Loucy (cell line): ENCODE results near the gene OGG1.

Experiments used
- H2AFZ ChIP-seq: fragments of 200-600 bp; sonication (generic); 2 replicates; pipeline ENCODE4 v1.6.0; 2016; ENCODE audit warnings: antibody characterized with exemption, mild to moderate bottlenecking, low read length, moderate library complexity
- H3F3A ChIP-seq: fragments of 200-600 bp; 2 replicates; pipeline ENCODE4 v1.6.0; 2016; ENCODE audit warnings: antibody characterized with exemption, low read depth, mild to moderate bottlenecking
- H3K27me3 ChIP-seq: fragments of 200-600 bp; sonication (generic); 2 replicates; pipeline ENCODE4 v1.6.1; 2014; ENCODE audit warnings: low read length, mild to moderate bottlenecking; ENCODE audit not compliant: insufficient read depth, poor library complexity, severe bottlenecking
- H3K36me3 ChIP-seq: fragments of 200-600 bp; sonication (generic); 2 replicates; pipeline ENCODE4 v1.6.1; 2016; ENCODE audit warnings: low read length; ENCODE audit not compliant: insufficient read depth
- H3K4me1 ChIP-seq: fragments of 200-600 bp; sonication (generic); 2 replicates; pipeline ENCODE4 v1.5.1; 2014; ENCODE audit warnings: low read length, mild to moderate bottlenecking; ENCODE audit not compliant: insufficient read depth, poor library complexity, severe bottlenecking
- H3K4me2 ChIP-seq: fragments of 200-600 bp; sonication (generic); 2 replicates; pipeline ENCODE4 v1.6.0; 2014; ENCODE audit warnings: antibody characterized with exemption, low read length, low read depth, mild to moderate bottlenecking; ENCODE audit not compliant: poor library complexity, severe bottlenecking
- H3K4me3 ChIP-seq: fragments of 200-600 bp; sonication (generic); 2 replicates; pipeline ENCODE4 v1.5.1; 2014; ENCODE audit warnings: low read length, mild to moderate bottlenecking, mixed read lengths; ENCODE audit not compliant: poor library complexity, severe bottlenecking
- H3K79me2 ChIP-seq: fragments of 200-600 bp; sonication (generic); 2 replicates; pipeline ENCODE4 v1.6.1; 2014; ENCODE audit warnings: low read length; ENCODE audit not compliant: insufficient read depth
- H3K9ac ChIP-seq: fragments of 200-600 bp; sonication (generic); 2 replicates; pipeline ENCODE4 v1.6.0; 2014; ENCODE audit warnings: mild to moderate bottlenecking, low read depth, low read length, moderate library complexity; ENCODE audit not compliant: poor library complexity, severe bottlenecking
- H3K9me2 ChIP-seq: fragments of 200-600 bp; sonication (generic); replicated peaks from 2 replicates; pipeline ENCODE4 v1.6.1; 2016; ENCODE audit warnings: low read depth, low read length, mixed read lengths
- H3K9me3 ChIP-seq: fragments of 200-600 bp; sonication (generic); 2 replicates; pipeline ENCODE4 v1.6.1; 2014; ENCODE audit warnings: mild to moderate bottlenecking, antibody characterized with exemption, low read length, low read depth; ENCODE audit not compliant: insufficient read depth
- H4K20me1 ChIP-seq: fragments of 200-600 bp; sonication (generic); 2 replicates; pipeline ENCODE4 v1.6.0; 2014; ENCODE audit warnings: antibody characterized with exemption, low read length, mild to moderate bottlenecking; ENCODE audit not compliant: insufficient read depth, poor library complexity, severe bottlenecking
- CTCF ChIP-seq: fragments of 200-600 bp; sonication (generic); conservative IDR thresholded peaks from 2 replicates; pipeline ENCODE4 v1.5.1; 2014; ENCODE audit warnings: mild to moderate bottlenecking, antibody characterized with exemption, low read length
- EZH2phosphoT487 ChIP-seq: fragments of 200-600 bp; IDR thresholded peaks from 2 replicates; pipeline ENCODE4 v1.6.1; 2018; ENCODE audit warnings: antibody characterized with exemption, mild to moderate bottlenecking, moderate library complexity, borderline replicate concordance

Gene OGG1

DNA sequence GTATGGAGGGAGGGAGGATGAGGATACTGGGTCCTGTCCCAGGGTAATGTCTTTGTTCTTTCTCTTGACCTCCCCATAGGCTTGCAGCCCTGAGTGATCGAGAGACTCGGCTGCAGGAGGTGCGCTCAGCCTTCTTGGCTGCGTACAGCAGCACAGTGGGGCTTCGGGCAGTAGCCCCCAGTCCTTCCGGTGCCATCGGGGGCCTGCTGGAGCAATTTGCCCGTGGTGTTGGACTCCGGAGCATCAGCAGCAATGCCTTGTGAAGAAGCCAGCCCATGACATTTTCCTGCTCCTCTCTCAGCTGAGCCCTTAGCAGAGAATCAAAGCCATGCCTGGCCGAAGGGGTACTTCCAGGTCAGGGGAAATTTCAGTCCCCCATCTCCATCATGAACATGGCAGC lies 48.0 kb upstream of the OGG1 start:
- Histone ChIP-seq H3K9me3 (no peaks in the 10 kb centered on the region), H3K4me1 (no peaks in the 10 kb centered on the region), H3K36me3 (peaks cover 13% of the 10 kb centered on the region; the same call in 1 of the 2 replicates), H3F3A (no peaks in the 10 kb centered on the region), H3K4me3 (no peak overlapping the region), H2AFZ (no peak overlapping the region), H4K20me1 (no peaks in the 10 kb centered on the region), H3K9me2 (no peaks in the 10 kb centered on the region), H3K9ac (no peak overlapping the region), H3K4me2 (no peak overlapping the region), H3K27me3 (no peaks in the 10 kb centered on the region), H3K79me2 (no peaks in the 10 kb centered on the region)
- TF ChIP-seq EZH2phosphoT487, result no peak
- no peak for TF ChIP-seq CTCF

DNA sequence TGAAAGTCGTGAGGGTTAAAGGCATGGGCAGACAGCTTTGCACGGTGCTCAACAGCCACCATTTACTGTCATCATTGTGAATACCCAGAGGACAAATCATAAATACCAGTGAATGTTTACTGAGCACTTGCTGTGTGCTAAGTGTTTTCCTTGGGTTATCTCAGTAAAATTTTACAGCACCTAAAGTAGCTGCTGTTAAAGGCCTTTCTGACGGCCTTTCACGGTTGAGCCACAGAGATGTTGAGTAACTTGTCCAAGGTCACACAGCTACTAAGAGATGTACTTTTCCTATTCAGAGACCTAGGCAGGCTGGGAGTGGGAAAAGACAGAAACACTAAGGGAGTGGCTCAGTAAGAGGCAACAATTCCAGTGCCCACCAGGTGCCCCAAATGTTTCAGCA lies 46.5 kb upstream of the OGG1 start:
- H3K79me2 ChIP-seq, result no peaks in the 10 kb centered on the region
- H3K27me3 ChIP-seq, result no peaks in the 10 kb centered on the region
- H3K9me2 ChIP-seq, result no peaks in the 10 kb centered on the region
- H3K4me3 ChIP-seq, result no peak overlapping the region
- H3K4me1 ChIP-seq, result no peaks in the 10 kb centered on the region
- no peak for TF ChIP-seq EZH2phosphoT487
- TF ChIP-seq CTCF, result no peak
- H3K9me3 ChIP-seq, result no peaks in the 10 kb centered on the region
- no peak overlapping the region for H3K9ac ChIP-seq
- no peak overlapping the region for H3K4me2 ChIP-seq
- H2AFZ ChIP-seq, result no peak overlapping the region
- H4K20me1 ChIP-seq, result no peaks in the 10 kb centered on the region
- H3F3A ChIP-seq, result no peaks in the 10 kb centered on the region
- peaks cover 13% of the 10 kb centered on the region; the same call in 1 of the 2 replicates for H3K36me3 ChIP-seq

DNA sequence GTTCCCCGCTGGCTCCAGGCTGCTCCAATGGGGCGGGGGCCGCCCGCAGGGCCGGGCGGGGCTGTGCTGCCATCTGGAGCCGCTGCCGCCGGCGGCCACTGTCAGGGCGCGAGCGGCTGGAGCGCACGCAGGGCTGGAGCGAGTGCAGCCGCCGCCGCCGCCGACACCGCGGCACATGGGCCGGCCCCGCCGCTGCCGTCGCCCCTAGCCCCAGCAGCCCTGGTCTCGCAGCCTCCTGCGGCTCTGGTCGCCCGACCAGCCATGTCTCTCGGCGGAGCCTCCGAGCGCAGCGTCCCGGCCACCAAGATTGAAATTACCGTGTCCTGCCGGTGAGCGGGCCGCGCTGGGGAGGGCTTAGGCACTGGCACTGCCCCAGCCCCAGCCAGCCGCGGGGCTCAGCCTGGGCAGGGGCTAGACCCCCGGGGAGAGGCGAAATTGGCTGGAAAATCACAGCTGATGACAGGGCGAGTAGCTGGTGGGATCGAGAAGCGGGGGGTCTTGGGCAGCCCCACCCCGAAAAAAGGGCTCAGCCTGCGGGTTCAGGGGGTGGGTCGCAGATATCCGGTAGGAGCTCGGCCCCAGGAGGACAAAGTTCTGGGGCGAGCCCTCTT lies 45.9 kb upstream of the OGG1 start, which contains the start of gene CPNE9:
Gene CPNE9 (plus strand): TSS at position 98 of the 611 bp plus-strand sequence. CDS start 164 bp downstream, at position 262.
- Histone ChIP-seq H3K9me2 (no peaks in the 10 kb centered on the region), H3K79me2 (no peaks in the 10 kb centered on the region), H3K36me3 (peaks cover 13% of the 10 kb centered on the region; the same call in 1 of the 2 replicates), H3K4me2 (no peak within 1 kb of the TSS), H3K9ac (no peak within 1 kb of the TSS), H4K20me1 (no peaks in the 10 kb centered on the region), H3F3A (no peaks in the 10 kb centered on the region), H3K4me3 (no peak within 1 kb of the TSS), H2AFZ (no peak within 1 kb of the TSS), H3K9me3 (no peaks in the 10 kb centered on the region), H3K4me1 (no peaks in the 10 kb centered on the region), H3K27me3 (no peaks in the 10 kb centered on the region)
- TF ChIP-seq EZH2phosphoT487 (no peak), CTCF (no peak)
